ENCODE measurements around the gene SLC7A14. TPM values are rescaled to one million over a fixed set of nuclear protein-coding genes. Genes with fewer than 3 reads are reported as not detected.

Gene SLC7A14
- polyA plus RNA-seq, 3 donors: under 0.01 to 0.15 (median 0.11) TPM

DNA sequence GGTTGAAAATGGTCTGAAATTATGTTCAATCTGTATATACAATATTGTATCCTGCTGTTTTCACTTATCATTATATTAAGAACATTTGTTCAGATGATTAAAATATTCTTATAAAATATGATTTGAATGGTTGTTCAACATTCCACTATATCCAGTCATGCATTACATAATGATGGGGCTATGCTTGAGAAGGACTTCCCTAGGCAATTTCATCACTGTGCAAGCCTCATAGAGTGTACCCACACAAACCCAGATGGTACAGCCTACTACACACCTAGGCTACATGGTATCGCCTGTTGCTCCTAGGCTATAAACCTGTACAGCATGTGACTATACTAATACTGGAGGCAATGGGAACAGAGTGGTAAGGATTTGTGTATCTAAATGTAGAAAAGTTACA, 30.5 kb downstream of the SLC7A14 start:
- WGBS, 3 donors: 96 to 100% (median 97%) methylated on average over 1 of the region's 1 CpG
- H3K27ac ChIP-seq (ENCODE audit: low read depth, low read length): no peak overlapping the region

DNA sequence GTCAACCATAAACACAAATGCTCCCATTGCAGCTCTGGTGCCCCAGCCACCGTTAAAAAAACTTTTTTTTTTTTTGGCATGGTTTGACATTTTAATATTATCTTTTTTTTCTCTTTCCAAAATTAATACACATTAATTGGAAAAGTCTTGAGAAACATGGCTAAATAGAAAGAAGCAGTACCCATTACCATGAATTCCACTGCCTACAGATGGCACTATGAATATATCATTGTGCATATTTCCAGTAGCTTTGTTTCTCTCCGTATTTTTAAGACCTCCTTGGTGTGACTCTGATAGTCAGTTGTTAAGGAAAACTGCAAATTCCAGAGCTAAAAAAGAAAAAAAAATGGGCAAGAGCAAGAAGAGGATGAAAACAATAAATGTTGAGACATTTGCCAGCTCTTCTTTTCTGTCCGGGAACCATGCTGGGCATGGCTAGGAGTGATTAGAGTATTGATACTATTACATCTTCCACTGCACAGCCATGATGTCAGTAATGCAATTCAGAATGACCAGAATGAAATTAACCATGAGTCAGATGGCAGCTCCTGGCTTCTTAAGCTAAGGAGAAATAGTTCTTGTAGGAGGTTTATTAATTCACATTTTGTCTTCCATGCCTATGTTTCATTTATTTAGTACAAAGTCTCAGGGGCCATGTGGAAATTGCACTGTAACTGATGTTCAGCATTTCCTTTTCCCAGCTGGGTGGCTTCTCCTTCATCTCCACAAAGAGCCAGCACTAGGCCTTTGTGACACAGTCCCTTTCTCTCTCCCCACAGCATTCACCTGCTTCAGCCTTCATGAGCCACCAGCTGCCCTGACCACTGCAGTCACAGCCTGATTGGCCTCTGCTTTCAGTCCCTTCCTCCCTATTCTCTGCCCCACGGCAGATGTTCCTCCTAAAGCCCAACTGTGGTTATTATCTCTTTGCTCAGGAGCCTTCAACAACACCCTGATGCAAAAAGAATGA, 31.8 kb downstream of the SLC7A14 start:
- 69 to 77% (median 76%) methylated on average over 4 of the region's 4 CpGs for WGBS, 3 donors
- no peak overlapping the region for H3K27ac ChIP-seq (ENCODE audit: low read depth, low read length)

DNA sequence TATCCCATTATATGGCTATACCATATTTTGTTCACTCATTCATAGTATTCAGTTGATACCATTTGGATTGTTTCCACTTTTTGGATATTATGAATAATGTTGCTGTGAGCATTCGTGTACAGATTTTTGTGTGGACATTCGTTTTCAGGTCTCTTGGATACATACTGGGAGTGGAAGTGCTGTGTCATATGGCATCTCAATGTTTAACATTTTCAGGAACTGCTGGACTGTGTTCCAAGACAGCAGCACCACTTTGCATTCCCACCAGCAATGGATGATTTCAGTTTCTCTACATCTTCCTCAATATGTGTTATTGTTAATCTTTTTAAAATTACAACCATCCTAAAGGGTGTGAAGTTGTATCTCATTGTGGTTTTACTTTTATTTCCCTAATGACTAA, 34.6 kb downstream of the SLC7A14 start:
- no peak overlapping the region for H3K27ac ChIP-seq (ENCODE audit: low read depth, low read length)
- WGBS, 3 donors: 51 to 64% (median 59%) methylated on average over 2 of the region's 2 CpGs

DNA sequence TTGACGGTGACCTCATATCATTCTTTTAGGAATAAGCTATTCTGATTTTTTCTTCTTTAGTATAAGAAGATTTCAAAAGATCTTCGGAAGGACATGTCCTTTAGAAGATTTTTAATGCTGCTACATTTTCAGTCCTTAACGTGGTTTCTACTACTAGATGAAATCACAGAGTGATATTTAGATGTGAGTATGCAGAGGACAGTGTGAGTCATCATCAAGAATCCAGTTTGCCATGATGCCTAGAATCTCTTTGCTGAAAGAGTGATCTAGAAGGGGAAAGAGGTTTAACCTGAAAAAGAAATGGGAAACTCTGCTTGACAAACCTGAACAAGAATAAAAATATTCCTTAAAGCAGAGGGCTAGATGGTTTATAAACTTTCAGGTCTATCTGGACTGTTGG, 43.2 kb downstream of the SLC7A14 start:
- WGBS, 3 donors: 85 to 92% (median 90%) methylated on average over 3 of the region's 3 CpGs
- no peak overlapping the region for H3K27ac ChIP-seq (ENCODE audit: low read depth, low read length)

DNA sequence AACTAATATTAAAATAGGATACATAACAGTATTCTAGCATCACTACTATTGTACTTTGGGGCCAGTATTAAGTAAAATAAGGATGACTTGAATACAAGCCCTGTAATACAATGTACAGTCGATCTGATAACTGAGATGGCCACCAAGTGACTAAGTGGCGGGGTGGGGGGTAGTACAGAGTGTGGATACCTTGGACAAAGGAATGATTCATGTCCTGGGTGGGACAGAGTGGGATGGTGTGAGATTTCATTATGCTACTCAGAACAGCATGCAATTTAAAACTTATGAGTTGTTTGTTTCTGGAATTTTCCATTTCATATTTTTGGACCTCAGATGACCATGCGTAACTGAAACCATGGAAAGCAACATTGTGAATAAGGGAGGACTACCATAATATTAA, 46.0 kb downstream of the SLC7A14 start:
- no peak overlapping the region for H3K27ac ChIP-seq (ENCODE audit: low read depth, low read length)
- WGBS, 3 donors: 78 to 90% (median 90%) methylated on average over 3 of the region's 3 CpGs

- no peak overlapping the region for H3K27ac ChIP-seq (ENCODE audit: low read depth, low read length)
Observed at GRCh38 chr3:170536712-170537111, 49.2 kb downstream of the SLC7A14 start.

GRCh38 chr3:170534227-170534626, 51.6 kb downstream of the SLC7A14 start:
- H3K27ac ChIP-seq (ENCODE audit: low read depth, low read length): no peak overlapping the region
- WGBS, 3 donors: 75 to 88% (median 86%) methylated on average over 3 of the region's 3 CpGs

GRCh38 chr3:170532573-170532972, 53.3 kb downstream of the SLC7A14 start:
- no peak overlapping the region for H3K27ac ChIP-seq (ENCODE audit: low read depth, low read length)
- WGBS, 3 donors: 72 to 84% (median 79%) methylated on average over 6 of the region's 6 CpGs

GRCh38 chr3:170531657-170532335, 54.1 kb downstream of the SLC7A14 start:
- WGBS, 3 donors: 42 to 72% (median 44%) methylated on average over 7 of the region's 7 CpGs
- H3K27ac ChIP-seq (ENCODE audit: low read depth, low read length): no peak overlapping the region

- no peak overlapping the region for H3K27ac ChIP-seq (ENCODE audit: low read depth, low read length)
- 66 to 77% (median 77%) methylated on average over 6 of the region's 6 CpGs for WGBS, 3 donors
Observed at GRCh38 chr3:170531054-170531453, 54.8 kb downstream of the SLC7A14 start.

- WGBS, 3 donors: 87 to 98% (median 90%) methylated on average over 4 of the region's 4 CpGs
Observed at GRCh38 chr3:170529912-170530311, 56.0 kb downstream of the SLC7A14 start.

DNA sequence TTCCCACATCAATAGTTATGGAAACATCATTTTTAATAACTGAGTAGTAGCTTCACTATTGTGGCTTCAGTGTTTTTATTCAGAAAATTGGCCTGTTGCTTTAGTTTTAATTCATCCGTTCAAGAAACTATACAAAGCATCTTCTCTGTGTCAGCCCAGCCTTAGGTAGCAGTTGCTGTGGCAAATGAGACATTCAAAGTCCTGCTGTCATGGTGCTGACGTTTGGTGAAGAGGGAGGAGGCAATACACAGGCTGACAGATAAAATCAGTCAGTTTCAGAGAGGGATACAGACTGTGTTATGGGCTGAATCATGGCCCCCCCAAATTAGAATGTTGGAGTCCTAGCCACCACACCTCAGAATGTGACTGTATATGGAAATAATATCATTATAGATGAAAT, 56.5 kb downstream of the SLC7A14 start:
- no peak overlapping the region for H3K27ac ChIP-seq (ENCODE audit: low read depth, low read length)
- WGBS, 3 donors: 56 to 71% (median 71%) methylated on average over 2 of the region's 2 CpGs

More at GRCh38 chr3:170529912-170530311, 56.0 kb downstream of the SLC7A14 start:
- H3K27ac ChIP-seq (ENCODE audit: low read depth, low read length): no peak overlapping the region

DNA sequence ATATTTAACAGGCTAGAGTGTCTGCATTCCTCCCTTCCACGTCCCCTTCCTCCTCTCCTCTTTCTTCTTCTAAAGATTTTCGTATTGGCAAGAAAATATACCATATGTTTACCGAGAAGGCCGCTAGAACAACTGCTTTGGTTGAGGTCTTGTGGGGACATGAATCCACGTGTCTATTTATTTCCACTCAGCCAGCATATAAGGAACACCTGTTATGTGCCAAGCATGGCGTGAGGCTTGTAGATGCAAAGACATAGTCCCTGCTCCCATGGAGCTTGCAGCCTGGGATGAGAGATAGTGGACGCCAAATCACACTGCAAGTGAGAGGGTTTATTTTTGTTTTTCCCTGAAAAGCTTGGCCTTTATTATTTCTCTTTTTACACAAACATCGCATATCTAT, 57.1 kb downstream of the SLC7A14 start:
- H3K27ac ChIP-seq (ENCODE audit: low read depth, low read length): no peak overlapping the region
- WGBS, 3 donors: 70 to 86% (median 83%) methylated on average over 8 of the region's 8 CpGs

GRCh38 chr3:170524073-170524472, 61.8 kb downstream of the SLC7A14 start:
- H3K27ac ChIP-seq (ENCODE audit: low read depth, low read length): no peak overlapping the region

GRCh38 chr3:170523248-170523647, 62.6 kb downstream of the SLC7A14 start:
- H3K27ac ChIP-seq (ENCODE audit: low read depth, low read length): no peak overlapping the region
- 50 to 83% (median 52%) methylated on average over 2 of the region's 2 CpGs for WGBS, 3 donors

GRCh38 chr3:170522201-170522600, 63.7 kb downstream of the SLC7A14 start:
- 46 to 74% (median 73%) methylated on average over 2 of the region's 2 CpGs for WGBS, 3 donors
- no peak overlapping the region for H3K27ac ChIP-seq (ENCODE audit: low read depth, low read length)

DNA sequence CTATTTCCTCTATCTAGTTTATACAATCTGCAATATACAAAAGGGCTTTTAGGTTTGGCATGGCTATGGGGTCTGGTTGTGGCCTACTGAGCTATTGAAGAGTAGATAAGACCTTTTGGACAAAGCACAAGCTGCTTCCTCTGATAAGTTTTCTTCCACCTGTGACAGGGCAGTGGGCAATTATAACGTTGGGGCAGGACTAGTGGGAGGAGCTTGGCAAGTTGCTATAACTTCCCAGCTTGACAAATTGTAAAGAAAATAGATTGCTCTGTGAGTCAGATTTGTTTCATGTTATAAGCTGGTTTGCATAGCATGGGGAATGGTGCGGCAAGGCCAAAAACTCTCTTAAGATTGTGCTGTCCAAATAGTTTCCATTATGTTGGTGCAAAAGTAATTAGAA, 64.9 kb downstream of the SLC7A14 start:
- no peak overlapping the region for H3K27ac ChIP-seq (ENCODE audit: low read depth, low read length)
- WGBS, 3 donors: 38 to 49% (median 48%) methylated on average over 2 of the region's 2 CpGs

DNA sequence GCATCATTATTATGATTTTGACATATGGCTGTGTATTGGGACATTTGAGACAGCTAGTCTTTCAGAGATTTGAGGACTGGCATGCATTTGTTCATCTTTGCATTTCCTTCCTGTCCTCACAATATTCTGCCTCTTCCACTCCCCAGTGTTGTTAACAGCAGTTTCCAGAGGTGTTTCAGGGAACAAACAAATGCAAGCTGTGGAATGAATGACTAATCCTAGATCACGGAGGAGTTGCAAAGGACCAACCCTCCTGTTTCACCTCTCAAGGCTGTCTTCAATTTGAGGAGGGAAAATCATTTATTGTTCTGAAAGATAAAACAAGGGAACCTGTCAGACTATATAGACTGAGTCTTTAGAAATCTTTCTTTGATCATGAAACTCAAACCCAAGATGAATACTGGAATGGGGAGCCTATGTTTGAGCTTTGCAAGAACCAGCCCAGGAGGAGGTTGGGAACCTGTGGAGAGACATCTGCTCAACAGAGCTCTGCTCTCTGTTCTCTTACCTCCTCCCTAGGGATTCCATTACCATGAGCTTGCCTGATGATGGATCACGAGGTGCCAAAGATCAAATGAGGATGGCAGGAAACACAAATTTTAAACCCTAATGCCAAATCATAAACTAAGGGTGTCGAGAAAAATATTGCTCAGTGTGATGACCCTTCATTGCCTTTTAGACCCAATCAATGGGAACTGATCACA, 68.5 kb downstream of the SLC7A14 start:
- 56 to 79% (median 73%) methylated on average over 3 of the region's 3 CpGs for WGBS, 3 donors
- no peak overlapping the region for H3K27ac ChIP-seq (ENCODE audit: low read depth, low read length)

DNA sequence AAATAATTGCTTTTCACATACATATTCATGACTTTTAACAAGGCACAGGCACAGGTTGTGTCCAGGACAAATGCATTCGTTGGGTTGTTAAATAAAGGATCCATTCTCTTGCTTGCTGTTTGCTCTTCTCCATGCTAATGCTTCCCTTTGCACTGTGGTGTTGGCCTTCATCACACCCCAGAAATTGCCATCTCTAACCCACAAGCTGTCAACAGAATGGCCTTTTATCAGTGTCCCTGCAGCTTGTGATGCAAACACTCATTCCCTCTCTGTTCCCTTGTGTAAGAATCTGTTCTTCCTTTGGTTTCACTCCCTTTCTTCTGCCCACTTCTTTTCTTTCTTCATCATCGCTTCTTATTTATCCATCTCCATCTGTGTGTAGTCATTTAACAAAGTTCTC, 72.2 kb downstream of the SLC7A14 start:
- 62 to 78% (median 77%) methylated on average over 2 of the region's 2 CpGs for WGBS, 3 donors
- no peak overlapping the region for H3K27ac ChIP-seq (ENCODE audit: low read depth, low read length)

Data from adipose tissue (tissue), 3 donors.